Measurements from ENCODE around the gene MDFI.

MDFI gene

DNA sequence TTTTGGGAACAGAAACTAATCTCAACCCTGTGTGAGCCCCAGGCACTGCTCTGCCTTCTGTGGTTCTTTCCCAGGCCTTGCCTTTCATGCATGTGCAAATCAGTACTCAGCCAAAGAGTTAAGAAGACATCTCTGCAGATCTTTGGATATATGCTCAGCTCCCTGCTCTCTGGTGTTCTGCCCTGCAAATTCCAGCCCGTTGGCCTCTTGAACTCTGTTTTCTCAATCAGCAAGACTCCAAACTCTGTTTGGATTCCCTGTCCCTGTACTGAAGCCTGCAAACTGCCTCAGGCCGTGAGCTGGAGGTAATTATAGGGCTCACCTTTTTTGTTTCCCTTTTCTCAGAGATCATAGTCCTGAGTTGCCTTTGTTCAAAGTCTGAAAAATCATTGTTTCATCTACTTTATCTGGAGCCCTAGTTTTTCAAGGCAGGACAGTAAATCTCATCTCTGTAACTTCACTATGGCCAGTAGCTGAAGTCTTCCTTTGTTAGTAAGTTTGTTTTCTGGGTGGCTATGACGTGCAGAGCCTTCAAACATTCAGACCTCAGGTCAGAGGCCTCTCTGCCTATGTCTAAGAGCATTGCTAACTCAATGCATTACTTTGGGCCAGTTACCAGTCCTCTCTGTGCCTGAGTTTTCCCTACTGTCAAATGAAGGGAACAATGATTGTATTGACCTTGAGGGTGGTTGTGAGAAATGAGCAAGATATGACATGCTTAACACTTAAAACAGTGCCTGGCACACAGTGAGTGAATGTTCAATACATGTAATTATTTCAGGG is 15.9 kb upstream of the MDFI start:
- Histone ChIP-seq H3K4me2 (ENCODE audit: low read length) (no peak overlapping the region), H3K27me3 (ENCODE audit: insufficient read depth, low read length) (no peaks in the 10 kb centered on the region; the same call in 1 of the 2 replicates), H2AFZ (ENCODE audit: low read length) (no peak overlapping the region)

DNA sequence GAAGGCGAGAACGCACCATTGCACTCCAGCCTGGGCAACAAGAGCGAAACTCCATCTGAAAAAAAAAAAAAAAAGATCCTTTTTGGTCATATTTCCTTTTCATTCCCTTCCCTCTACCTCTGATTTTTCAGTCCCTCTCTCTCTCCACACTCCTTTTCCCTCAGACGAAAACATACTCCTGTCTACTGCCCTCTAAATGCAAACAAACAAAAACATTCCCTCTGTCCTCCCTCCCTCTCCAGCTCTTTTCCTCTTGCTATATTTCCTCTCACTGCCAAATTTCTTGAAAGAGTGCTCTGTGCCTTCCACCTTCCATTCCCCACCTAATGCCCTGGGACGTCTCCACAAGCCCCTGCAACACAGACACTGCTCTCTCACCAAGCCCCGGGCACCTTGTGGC is 14.9 kb upstream of the MDFI start:
- no peaks in the 10 kb centered on the region for H3K36me3 ChIP-seq (ENCODE audit: insufficient read depth, low read length)
- H3K27me3 ChIP-seq (ENCODE audit: insufficient read depth, low read length), result no peaks in the 10 kb centered on the region; the same call in 1 of the 2 replicates
- peaks cover 5% of the 10 kb centered on the region; the same call in 1 of the 2 replicates for H3K9me3 ChIP-seq (ENCODE audit: low read length)
- H2AFZ ChIP-seq (ENCODE audit: low read length), result no peak overlapping the region
- H3K4me1 ChIP-seq (ENCODE audit: insufficient read depth, low read length, severe bottlenecking), result peaks cover 25% of the 10 kb centered on the region
- H3K4me2 ChIP-seq (ENCODE audit: low read length), result no peak overlapping the region
- no peaks in the 10 kb centered on the region for H3K9me2 ChIP-seq (ENCODE audit: low read depth, low read length)
- no peak overlapping the region for H3K4me3 ChIP-seq (ENCODE audit: low read depth, low read length, poor library complexity, severe bottlenecking)
- no peaks in the 10 kb centered on the region for H3K79me2 ChIP-seq (ENCODE audit: insufficient read depth, low read length)
- TF ChIP-seq, protein P1, sequence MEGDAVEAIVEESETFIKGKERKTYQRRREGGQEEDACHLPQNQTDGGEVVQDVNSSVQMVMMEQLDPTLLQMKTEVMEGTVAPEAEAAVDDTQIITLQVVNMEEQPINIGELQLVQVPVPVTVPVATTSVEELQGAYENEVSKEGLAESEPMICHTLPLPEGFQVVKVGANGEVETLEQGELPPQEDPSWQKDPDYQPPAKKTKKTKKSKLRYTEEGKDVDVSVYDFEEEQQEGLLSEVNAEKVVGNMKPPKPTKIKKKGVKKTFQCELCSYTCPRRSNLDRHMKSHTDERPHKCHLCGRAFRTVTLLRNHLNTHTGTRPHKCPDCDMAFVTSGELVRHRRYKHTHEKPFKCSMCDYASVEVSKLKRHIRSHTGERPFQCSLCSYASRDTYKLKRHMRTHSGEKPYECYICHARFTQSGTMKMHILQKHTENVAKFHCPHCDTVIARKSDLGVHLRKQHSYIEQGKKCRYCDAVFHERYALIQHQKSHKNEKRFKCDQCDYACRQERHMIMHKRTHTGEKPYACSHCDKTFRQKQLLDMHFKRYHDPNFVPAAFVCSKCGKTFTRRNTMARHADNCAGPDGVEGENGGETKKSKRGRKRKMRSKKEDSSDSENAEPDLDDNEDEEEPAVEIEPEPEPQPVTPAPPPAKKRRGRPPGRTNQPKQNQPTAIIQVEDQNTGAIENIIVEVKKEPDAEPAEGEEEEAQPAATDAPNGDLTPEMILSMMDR (IDR thresholded peaks at IDR 0.05; ENCODE audit: low read length), result no peak
- TF ChIP-seq EZH2 (IDR thresholded peaks at IDR 0.05; ENCODE audit: borderline replicate concordance, low read length), result no peak
- H3F3A ChIP-seq (ENCODE audit: insufficient read depth, low read length), result no peaks in the 10 kb centered on the region
- H3K9ac ChIP-seq (ENCODE audit: low read length), result no peak overlapping the region
- H4K20me1 ChIP-seq (ENCODE audit: insufficient read depth, low read length), result no peaks in the 10 kb centered on the region
- no peak overlapping the region for H3K27ac ChIP-seq (ENCODE audit: low read depth, low read length, poor library complexity, severe bottlenecking)

More for the DNA sequence above, 15.9 kb upstream of the MDFI start:
- H3K27ac ChIP-seq (ENCODE audit: low read depth, low read length, poor library complexity, severe bottlenecking), result no peak overlapping the region
- no peaks in the 10 kb centered on the region for H3K79me2 ChIP-seq (ENCODE audit: insufficient read depth, low read length)
- H3K4me1 ChIP-seq (ENCODE audit: insufficient read depth, low read length, severe bottlenecking), result peaks cover 25% of the 10 kb centered on the region
- H3K9me3 ChIP-seq (ENCODE audit: low read length), result peaks cover 5% of the 10 kb centered on the region; the same call in 1 of the 2 replicates
- no peaks in the 10 kb centered on the region for H3K36me3 ChIP-seq (ENCODE audit: insufficient read depth, low read length)
- no peak for TF ChIP-seq EZH2 (IDR thresholded peaks at IDR 0.05; ENCODE audit: borderline replicate concordance, low read length)
- TF ChIP-seq, protein P1 (IDR thresholded peaks at IDR 0.05; ENCODE audit: low read length), result no peak
- H3K9me2 ChIP-seq (ENCODE audit: low read depth, low read length), result no peaks in the 10 kb centered on the region
- H3K9ac ChIP-seq (ENCODE audit: low read length), result no peak overlapping the region
- H3K4me3 ChIP-seq (ENCODE audit: low read depth, low read length, poor library complexity, severe bottlenecking), result no peak overlapping the region
- H4K20me1 ChIP-seq (ENCODE audit: insufficient read depth, low read length), result no peaks in the 10 kb centered on the region
- H3F3A ChIP-seq (ENCODE audit: insufficient read depth, low read length), result no peaks in the 10 kb centered on the region

DNA sequence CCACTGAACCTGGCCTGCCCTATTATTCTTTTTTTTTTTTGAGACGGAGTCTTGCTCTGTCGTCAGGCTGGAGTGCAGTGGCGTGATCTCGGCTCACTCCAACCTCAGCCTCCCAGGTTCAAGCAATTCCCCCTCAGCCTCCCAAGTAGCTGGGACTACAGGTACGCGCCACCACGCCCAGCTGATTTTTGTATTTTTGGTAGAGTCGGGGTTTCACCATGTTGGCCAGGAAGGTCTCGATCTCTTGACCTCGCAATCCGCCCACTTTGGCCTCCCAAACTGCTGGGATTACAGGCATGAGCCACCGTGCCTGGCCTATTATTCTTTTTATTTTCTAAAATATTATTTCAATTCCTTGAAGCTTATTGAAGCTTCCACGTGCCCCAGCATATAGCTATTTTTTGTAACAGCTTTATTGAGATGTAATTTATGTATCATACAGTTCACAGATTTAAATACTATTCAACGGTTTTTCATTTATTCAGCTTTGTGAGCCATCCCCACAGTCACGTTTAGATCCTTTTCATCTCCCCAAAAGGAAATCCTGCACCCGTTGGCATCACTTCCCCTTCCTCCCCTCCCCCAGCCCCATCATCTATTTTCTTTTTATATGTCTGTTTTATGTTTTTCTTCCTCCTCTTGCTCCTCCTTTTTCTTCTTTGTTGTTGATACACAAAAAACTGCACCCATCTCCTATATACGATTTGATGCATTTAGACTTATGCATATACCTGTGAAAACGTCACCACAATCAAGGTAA is 13.5 kb upstream of the MDFI start:
- peaks cover 25% of the 10 kb centered on the region for H3K4me1 ChIP-seq (ENCODE audit: insufficient read depth, low read length, severe bottlenecking)
- no peak overlapping the region for H3K4me3 ChIP-seq (ENCODE audit: low read depth, low read length, poor library complexity, severe bottlenecking)
- H3K9me3 ChIP-seq (ENCODE audit: low read length), result peaks cover 5% of the 10 kb centered on the region; the same call in 1 of the 2 replicates
- H3K27ac ChIP-seq (ENCODE audit: low read depth, low read length, poor library complexity, severe bottlenecking), result no peak overlapping the region
- H4K20me1 ChIP-seq (ENCODE audit: insufficient read depth, low read length), result no peaks in the 10 kb centered on the region
- no peaks in the 10 kb centered on the region; the same call in 1 of the 2 replicates for H3K27me3 ChIP-seq (ENCODE audit: insufficient read depth, low read length)
- H3K36me3 ChIP-seq (ENCODE audit: insufficient read depth, low read length), result no peaks in the 10 kb centered on the region
- no peak overlapping the region for H3K4me2 ChIP-seq (ENCODE audit: low read length)
- H3K9me2 ChIP-seq (ENCODE audit: low read depth, low read length), result no peaks in the 10 kb centered on the region
- no peak for TF ChIP-seq EZH2 (IDR thresholded peaks at IDR 0.05; ENCODE audit: borderline replicate concordance, low read length)
- TF ChIP-seq, protein P1 (IDR thresholded peaks at IDR 0.05; ENCODE audit: low read length), result no peak
- no peaks in the 10 kb centered on the region for H3K79me2 ChIP-seq (ENCODE audit: insufficient read depth, low read length)
- no peak overlapping the region for H3K9ac ChIP-seq (ENCODE audit: low read length)
- H3F3A ChIP-seq (ENCODE audit: insufficient read depth, low read length), result no peaks in the 10 kb centered on the region
- H2AFZ ChIP-seq (ENCODE audit: low read length), result no peak overlapping the region

All from OCI-LY1 (cell line).